ENCODE results near the gene CMIP.

Gene CMIP

GRCh38 chr16:81700780-81701165 is 256.2 kb downstream of the CMIP start:
- DNase-seq (ENCODE audit: low read depth in 2 of 2): no peak

- DNase-seq (ENCODE audit: low read depth in 2 of 2): no peak
Observed at GRCh38 chr16:81701296-81701970, 256.8 kb downstream of the CMIP start.

- no peak for DNase-seq (ENCODE audit: low read depth in 2 of 2)
Observed at GRCh38 chr16:81702506-81702905, 257.9 kb downstream of the CMIP start.

- peak; percentile 61 to 69 for DNase-seq (ENCODE audit: low read depth in 2 of 2)
Observed at GRCh38 chr16:81703177-81704155, 258.9 kb downstream of the CMIP start.

DNA sequence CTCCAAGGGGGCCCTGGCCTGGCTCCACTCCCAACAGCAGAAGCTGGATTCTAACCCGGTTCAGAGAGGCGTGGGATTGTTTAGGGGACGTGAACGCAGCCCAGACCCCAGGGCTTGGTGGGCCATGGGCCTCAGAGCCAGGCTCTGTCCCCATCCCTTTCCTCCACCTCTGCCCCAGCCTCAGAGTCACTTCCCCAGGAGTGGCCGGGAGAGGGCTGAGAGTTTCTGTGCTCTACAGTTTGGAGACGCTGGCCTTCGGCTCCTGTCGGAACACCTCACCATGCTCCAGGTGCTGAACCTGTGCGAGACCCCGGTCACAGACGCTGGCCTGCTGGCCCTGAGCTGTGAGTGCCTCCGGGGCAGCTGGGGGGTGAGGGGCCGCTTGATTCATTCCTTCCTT is 260.7 kb downstream of the CMIP start:
- no peak for DNase-seq (ENCODE audit: low read depth in 2 of 2)

- no peak for DNase-seq (ENCODE audit: low read depth in 2 of 2)
Observed at GRCh38 chr16:81706327-81707295, 262.0 kb downstream of the CMIP start.

DNA sequence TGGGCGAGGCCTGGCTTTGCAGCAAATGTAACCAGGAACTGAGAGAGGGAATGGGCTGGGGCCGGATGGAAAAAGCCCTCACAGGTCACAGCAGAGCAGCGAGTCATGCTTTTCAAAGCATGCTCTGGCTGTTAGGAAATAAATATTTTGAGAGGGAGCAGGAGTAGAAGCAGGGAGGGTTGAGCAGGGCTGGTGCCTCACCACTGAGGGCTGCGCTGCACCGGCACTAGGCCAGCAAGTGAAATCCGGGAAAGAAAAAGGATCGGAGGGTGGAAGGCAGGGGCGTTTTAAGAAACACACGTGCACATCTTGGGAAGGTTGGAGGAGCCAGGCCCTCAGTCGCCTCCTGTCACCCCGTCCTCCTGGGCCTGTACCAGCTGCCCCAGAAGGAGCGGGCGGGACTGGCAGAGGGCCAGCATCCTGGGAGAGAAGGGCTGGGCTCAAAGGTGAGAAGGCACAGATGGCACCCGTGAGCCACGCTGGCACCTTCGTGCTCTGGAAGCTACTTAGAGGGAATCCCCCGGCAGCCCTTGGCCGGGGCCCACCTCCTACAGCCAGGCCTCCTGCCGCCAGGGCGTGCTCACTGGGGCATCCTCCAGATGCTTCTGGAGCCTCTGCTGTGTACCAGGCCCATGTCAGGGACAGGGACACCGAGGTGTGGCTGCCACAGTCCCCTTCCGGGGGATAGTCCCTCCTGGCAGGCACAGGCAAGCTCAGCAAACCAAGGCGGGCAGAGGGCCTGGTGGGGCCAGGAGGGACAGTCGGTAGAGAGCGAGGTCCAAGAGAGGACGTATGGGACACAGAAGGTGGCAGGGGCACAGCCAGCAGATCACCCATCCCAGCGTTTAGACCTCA is 263.0 kb downstream of the CMIP start:
- DNase-seq (ENCODE audit: low read depth in 2 of 2): peak in 1 of 2 experiments; percentile 19

DNA sequence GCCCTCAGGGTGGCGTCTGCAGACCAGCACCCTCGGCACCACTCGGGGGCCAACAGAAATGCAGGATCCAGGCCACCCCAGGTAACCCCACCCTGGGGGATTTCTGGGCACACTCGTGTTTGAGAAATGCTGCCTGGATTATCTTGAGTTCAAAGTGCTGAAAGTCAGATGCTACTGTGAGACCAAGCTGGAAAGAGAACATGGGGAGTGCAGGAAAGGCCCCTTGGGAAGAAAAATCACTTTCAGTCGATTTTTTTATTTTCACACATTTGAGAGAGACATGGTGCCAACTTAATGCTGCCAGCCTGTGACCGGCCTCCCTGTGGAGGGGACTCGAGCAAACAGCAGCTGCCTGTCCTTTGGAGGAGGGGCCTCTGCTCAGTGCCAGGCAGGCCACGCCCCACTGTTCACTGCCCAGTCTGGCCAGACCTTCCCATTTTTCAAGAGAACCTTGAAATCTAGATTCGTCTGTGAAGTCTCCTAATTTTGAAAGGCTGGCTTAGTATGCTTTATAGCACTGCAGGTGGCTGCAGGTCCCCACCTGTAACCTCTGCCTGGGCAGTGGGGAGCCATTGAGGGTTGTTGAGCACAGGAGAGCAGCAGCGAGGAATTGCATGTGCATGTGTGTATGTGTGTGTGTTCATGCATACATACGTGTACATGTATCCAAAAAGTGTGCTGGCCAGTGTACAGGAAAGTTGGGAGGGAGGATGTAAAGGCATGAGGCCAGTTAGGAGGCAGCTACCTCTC is 263.8 kb downstream of the CMIP start:
- DNase-seq (ENCODE audit: low read depth in 2 of 2): no peak

DNA sequence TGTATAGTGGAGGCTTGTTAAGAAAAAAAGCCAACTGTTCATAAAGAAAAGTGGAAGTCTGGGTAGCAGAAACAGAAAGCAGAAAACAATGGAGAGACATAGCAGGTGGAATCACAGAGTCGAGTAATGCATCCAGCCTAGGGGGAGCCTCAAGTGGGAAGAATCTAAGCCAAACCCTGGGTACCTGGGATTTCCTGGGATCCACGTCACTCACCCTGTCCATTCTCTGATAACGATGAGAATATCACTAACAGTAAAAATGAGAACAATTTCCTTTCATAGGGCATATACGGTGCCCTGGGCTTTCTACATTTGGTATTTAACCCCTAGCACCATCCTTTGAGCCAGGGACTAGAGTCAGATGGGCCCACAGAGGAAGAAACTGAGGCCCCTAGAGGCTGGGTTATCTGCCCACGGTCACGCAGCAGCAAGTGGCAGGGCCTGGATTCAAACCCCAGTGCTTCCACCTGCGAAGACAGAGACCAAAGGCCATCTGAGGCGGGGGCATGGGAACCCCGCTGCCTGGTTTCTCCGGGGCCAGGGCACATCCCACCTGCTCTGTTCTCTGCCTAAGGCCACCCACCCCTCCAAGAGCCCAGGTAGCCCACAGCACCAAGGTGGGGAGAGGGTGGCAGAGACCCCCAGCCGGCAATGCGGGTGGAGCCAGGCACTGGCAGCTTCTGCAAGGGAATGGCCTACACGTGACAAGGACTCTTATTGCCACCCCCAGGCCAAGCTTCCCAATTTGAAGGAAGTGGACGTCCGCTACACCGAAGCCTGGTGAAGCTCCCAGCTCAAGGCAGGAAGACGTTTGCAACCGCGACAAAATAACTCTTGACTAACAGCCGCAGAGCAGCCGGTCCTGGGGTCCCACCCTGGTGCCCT is 264.6 kb downstream of the CMIP start:
- no peak for DNase-seq (ENCODE audit: low read depth in 2 of 2)

DNA sequence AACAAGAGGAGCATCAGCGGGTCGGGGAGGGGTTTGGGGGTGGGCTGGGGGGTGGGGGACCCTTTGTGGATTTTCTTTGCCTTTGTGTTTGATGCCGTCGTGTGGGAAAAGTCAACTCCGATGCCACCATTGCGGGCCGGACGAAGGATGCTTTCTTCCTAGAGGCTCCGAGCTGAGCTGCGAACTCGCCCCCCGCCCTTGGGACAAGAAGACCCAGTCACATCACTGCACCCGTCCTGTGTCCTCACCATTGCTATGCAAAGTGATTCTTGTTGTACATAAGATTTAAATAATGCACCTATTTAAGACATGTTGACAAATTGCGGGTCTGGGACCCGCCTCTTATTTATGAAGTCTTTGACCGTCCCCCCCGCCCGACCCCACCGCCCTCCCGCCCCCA is 265.4 kb downstream of the CMIP start:
- DNase-seq (ENCODE audit: low read depth in 2 of 2): no peak

DNA sequence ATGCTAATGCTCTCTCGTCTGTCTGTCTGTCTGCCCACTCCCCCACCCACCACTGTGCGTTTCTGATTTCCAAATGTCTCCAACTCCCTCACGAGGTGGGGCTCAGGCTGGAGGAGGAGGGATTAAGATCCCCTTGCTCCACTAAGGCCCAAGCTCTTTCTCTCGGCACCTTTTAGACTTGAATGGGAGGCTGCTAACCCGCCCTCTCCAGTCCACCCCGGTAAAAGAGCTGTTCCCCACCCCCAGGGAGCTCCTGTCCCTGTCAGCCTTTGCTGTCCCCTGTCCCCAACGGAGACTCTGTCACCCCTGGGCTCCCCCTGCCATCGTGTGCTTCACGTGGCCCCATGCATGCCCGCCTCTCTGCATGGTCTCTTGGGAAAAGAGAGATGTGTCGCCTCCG is 266.0 kb downstream of the CMIP start:
- no peak for DNase-seq (ENCODE audit: low read depth in 2 of 2)

GRCh38 chr16:81711657-81712319 is 267.2 kb downstream of the CMIP start:
- DNase-seq (ENCODE audit: low read depth in 2 of 2): peak; percentile 77 to 80

DNA sequence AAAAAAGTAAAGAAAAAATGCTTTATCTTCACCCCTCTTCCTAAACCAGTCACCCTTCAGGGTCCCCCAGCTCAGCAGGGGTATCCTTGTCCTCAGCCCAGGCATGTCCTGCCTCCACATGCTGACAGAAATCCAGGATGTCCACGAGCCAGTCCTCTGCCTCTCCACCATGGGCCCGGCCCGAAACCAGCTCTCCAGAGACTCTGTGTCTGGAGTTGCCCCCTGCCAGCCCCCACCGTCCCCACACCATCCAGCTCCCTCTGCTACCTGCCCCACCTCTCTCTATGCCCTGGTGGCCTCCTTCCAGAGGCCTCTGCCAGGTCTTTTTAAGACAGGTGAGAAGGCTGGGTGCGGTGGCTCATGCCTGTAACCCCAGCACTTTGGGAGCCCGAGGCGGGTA is 268.1 kb downstream of the CMIP start:
- no peak for DNase-seq (ENCODE audit: low read depth in 2 of 2)

DNA sequence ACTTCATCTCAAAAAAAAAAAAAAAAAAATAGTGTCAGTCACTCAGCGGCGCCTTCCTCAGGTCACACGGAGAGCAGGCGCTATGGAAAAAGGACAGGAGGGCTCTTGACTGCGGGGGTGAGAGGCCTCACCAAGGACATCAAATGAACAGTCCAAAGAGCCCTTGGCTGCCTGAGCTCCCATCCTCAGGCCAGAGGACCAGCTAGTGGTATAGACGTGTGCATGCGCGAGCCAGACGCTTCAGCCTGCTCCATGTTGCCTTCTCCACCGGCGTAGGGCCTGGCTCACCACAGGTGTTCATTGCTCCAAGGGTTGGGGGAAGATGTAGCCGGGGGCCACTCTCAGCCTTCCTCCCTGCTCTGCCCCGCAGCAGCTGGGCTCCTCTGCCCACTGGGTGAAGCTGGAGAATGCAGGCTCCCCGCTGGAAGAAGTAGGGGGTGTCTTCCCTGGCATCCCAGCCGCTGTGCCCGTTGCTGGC is 268.7 kb downstream of the CMIP start:
- DNase-seq (ENCODE audit: low read depth in 2 of 2): no peak

- no peak for DNase-seq (ENCODE audit: low read depth in 2 of 2)
Observed at GRCh38 chr16:81713796-81714195, 269.2 kb downstream of the CMIP start.

DNA sequence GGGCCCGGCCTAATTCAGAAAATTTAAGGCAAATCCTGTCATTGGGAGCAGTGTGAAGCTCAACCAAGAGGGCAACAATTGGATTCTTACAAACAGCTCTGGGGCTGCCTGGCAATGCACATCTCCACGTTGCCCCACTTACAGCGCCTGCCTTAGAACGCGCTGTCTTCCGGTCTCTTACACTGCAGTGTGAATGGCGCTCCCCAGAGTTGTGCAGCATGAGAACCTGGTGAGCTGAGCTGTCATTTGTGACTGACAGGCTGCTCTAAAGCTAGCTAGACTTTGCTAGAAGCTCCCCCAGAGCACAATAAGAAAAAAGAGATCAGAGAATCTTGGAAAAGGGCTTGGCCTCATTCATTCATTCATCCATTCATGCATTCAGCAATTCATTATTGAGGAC is 270.0 kb downstream of the CMIP start:
- no peak for DNase-seq (ENCODE audit: low read depth in 2 of 2)

DNA sequence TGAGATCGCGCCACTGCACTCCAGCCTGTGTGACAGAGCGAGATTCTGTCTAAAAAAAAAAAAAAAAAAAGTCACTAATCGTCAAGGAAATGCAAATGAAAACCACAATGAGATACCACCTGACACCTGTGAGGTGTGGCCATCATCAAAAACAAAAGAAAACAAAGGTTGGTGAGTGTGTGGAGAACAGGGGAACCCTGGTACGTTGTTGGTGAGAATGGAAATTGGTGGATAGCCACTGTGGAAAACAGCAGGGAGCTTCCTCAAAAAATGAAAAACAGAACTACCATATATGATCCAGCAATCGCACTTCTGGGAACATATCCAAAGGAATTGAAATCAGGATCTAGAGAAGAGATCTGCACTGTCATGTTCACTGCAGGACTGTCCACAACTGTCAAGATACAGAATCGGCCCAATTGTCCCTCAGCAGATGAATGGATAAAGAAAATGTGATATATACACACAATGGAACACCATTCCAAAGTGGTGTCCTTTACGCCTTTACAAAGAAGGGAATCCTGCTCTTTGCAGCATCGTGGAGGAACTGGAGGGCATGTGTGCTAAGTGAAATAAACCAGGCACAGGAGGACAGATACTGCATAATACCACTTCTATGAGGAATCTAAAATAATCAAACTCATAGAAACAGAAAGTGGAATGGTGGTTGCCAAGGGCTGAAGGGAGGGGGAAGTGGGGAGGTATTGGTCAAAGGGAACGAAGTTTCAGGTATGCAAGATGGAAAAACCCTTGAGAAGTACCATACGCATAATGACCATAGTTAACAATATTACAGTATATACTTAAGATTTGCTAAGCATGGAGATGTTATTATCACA is 271.0 kb downstream of the CMIP start:
- DNase-seq (ENCODE audit: low read depth in 2 of 2): no peak
